ENCODE results near the gene KATNB1.

DNA sequence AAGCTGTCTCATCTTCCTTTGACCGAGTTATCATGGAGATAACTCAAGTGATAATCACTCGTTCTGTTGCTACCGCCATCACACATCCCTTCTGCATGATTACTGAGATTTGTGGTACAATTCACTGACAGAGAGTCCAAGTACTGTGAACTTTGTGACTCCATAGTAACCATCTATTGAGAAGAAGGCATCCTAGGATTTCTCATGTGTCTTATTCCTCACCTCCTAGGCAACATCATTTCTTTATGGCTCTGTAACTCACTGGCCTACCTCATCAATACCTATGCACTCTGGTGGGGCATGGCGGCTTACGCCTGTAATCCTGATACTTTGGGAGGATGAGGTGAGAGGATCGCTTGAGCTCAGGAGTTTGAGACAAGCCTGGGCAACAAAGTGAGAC, 21.5 kb upstream of the KATNB1 start:
- TF ChIP-seq, protein P1, sequence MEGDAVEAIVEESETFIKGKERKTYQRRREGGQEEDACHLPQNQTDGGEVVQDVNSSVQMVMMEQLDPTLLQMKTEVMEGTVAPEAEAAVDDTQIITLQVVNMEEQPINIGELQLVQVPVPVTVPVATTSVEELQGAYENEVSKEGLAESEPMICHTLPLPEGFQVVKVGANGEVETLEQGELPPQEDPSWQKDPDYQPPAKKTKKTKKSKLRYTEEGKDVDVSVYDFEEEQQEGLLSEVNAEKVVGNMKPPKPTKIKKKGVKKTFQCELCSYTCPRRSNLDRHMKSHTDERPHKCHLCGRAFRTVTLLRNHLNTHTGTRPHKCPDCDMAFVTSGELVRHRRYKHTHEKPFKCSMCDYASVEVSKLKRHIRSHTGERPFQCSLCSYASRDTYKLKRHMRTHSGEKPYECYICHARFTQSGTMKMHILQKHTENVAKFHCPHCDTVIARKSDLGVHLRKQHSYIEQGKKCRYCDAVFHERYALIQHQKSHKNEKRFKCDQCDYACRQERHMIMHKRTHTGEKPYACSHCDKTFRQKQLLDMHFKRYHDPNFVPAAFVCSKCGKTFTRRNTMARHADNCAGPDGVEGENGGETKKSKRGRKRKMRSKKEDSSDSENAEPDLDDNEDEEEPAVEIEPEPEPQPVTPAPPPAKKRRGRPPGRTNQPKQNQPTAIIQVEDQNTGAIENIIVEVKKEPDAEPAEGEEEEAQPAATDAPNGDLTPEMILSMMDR (IDR thresholded peaks at IDR 0.05) = no peak
- no peak for TF ChIP-seq POLR2A (IDR thresholded peaks at IDR 0.05)

All from thyroid gland (tissue), 4 donors.